Right cardiac atrium (tissue), 5 donors: ENCODE data around the gene BRD3OS. TPM values are rescaled to one million over a fixed set of nuclear protein-coding genes. Genes with fewer than 3 reads are reported as not detected.

Source experiments
- ATAC-seq, 2 donors: fragments of 200-7000 bp; cut with Tn5 transposase; one replicate each; pipeline versions ENCODE4 v1.8.0 to v1.9.1; 2020; ENCODE audit warnings: moderate library complexity in 2 of 2, mild to moderate bottlenecking in 1 of 2
- DNase-seq, 3 donors: peaks; one replicate each; pipeline ENCODE4 v3.0.0-alpha.2; 2020
- H3K27ac ChIP-seq: one replicate; pipeline ENCODE4 v1.5.1; 2013; ENCODE audit warnings: mild to moderate bottlenecking, low read length, control low read depth, moderate library complexity
- H3K27me3 ChIP-seq: one replicate; pipeline ENCODE4 v1.6.1; 2013; ENCODE audit not compliant: control insufficient read depth, insufficient read depth
- H3K4me1 ChIP-seq: one replicate; pipeline ENCODE4 v1.6.1; 2013; ENCODE audit warnings: low read length; ENCODE audit not compliant: control insufficient read depth, insufficient read depth
- H3K4me3 ChIP-seq: one replicate; pipeline ENCODE4 v1.5.1; 2013; ENCODE audit warnings: low read length, control low read depth
- H3K9me3 ChIP-seq: one replicate; pipeline ENCODE4 v1.6.1; 2013; ENCODE audit warnings: low read length; ENCODE audit not compliant: control insufficient read depth
- WGBS: extraction: QIAGEN DNeasy Blood & Tissue Kit; methylation state at CpG from one replicate; pipeline ENCODE4 v1.1.7; 2013; 5-methylcytosine and 5-hydroxymethylcytosine counted together
- intact Hi-C, 4 donors: fragments of 100-400 bp; cut with DNase I; formaldehyde crosslinking; loops; one replicate each; pipeline versions ENCODE4 v1.11.0 to v1.14.0; 2022 to 2023
- long read RNA-seq, 4 donors: library from polyadenylated mRNA; unstranded; transcript quantifications; one replicate each; pipeline ENCODE4 v2.0.0, GENCODE V29; 2020 to 2021
- polyA plus RNA-seq: library from polyadenylated mRNA; stranded (reverse); fragments of 200-250 nt; gene quantifications from one replicate; pipeline ENCODE4 v1.2.3, GENCODE V29; 2013
- total RNA-seq, 4 donors: library from RNA; stranded (reverse); fragmentation: NEBNext Ultra II Directional; extraction: Animal tissue kit (Norgen Biotek cat#: 25700); gene quantifications; one replicate each; pipeline ENCODE4 v1.2.1, GENCODE V29; 2021
- donor health status: healthy with polysubstance abuse.
- donor health status: DM: no; HTN: yes; CAD: no.
- donor health status: DM: no; HTN: no; CAD: no.
- donor health status: DM: no; HTN: yes; CAD: no; lungs with severe emphysema.
- donor health status: DM: yes; HTN: yes; CAD: no.

The BRD3OS gene
- total RNA-seq (10 to 100 TPM in 3 of 4 donors, 1 to 10 TPM in 1; 9.2 to 12.1 (median 11.2) TPM), polyA plus RNA-seq (4.7 TPM)
- long read RNA-seq, donor 1, full-length matches to known transcripts = 24 of 43 reads
- long read RNA-seq, donor 1, partial matches to known transcripts = 1 of 43 reads
- long read RNA-seq, donor 1, other reads (novel, unspliced or antisense) = 18 of 43 reads
- long read RNA-seq, donor 2, full-length matches to known transcripts = 8 of 15 reads
- long read RNA-seq, donor 2, partial matches to known transcripts = 0 of 15 reads
- long read RNA-seq, donor 2, other reads (novel, unspliced or antisense) = 7 of 15 reads
- long read RNA-seq, donor 3, full-length matches to known transcripts = 70 of 117 reads
- long read RNA-seq, donor 3, partial matches to known transcripts = 13 of 117 reads
- long read RNA-seq, donor 3, other reads (novel, unspliced or antisense) = 34 of 117 reads
- long read RNA-seq, donor 4, full-length matches to known transcripts = 13 of 22 reads
- long read RNA-seq, donor 4, partial matches to known transcripts = 2 of 22 reads
- long read RNA-seq, donor 4, other reads (novel, unspliced or antisense) = 7 of 22 reads

GRCh38 chr9:134024828-134025605 is at the start of gene BRD3OS:
BRD3OS (plus strand) TSS chr9:134025481; CDS start chr9:134026748, 1,267 bp downstream.
- Histone ChIP-seq H3K27ac (no peak within 1 kb of the TSS), H3K27me3 (no peaks in the 10 kb centered on the region), H3K4me3 (peak within 1 kb of the TSS; percentile 76), H3K9me3 (no peaks in the 10 kb centered on the region), H3K4me1 (no peaks in the 10 kb centered on the region)
- ATAC-seq = peak; percentile 96 to 97
- intact Hi-C loops = no loop called here
- peak; percentile 98 to 99 (median 99) for DNase-seq
- under 1% methylated on average over 43 of the region's 43 CpGs for WGBS

- Histone ChIP-seq H3K4me1 (peaks cover 8% of the 10 kb centered on the region), H3K4me3 (no peak overlapping the region), H3K27me3 (no peaks in the 10 kb centered on the region), H3K9me3 (no peaks in the 10 kb centered on the region), H3K27ac (no peak overlapping the region)
- no peak for ATAC-seq
- intact Hi-C loops = no loop called here
- 93% methylated on average over 3 of the region's 3 CpGs for WGBS
- peak in 1 of 3 donors; percentile 4 for DNase-seq
Measured at GRCh38 chr9:133975511-133975910, 49.8 kb upstream of the BRD3OS start.

- Histone ChIP-seq H3K4me3 (no peak overlapping the region), H3K4me1 (peaks cover 8% of the 10 kb centered on the region), H3K27me3 (no peaks in the 10 kb centered on the region), H3K9me3 (no peaks in the 10 kb centered on the region), H3K27ac (no peak overlapping the region)
- ATAC-seq (no peak), DNase-seq (peak in 1 of 3 donors; percentile 11)
- intact Hi-C loops = no loop called here
- 91% methylated on average over 17 of the region's 17 CpGs for WGBS
Measured at GRCh38 chr9:133976191-133976861, 49.0 kb upstream of the BRD3OS start.

- H3K27me3 ChIP-seq = no peaks in the 10 kb centered on the region
- 92% methylated on average over 9 of the region's 9 CpGs for WGBS
- H3K27ac ChIP-seq = no peak overlapping the region
- no peak for ATAC-seq
- intact Hi-C loops = no loop called here
- peak; percentile 8 to 40 (median 36) for DNase-seq
- H3K4me1 ChIP-seq = peaks cover 8% of the 10 kb centered on the region
- no peak overlapping the region for H3K4me3 ChIP-seq
- no peaks in the 10 kb centered on the region for H3K9me3 ChIP-seq
Measured at GRCh38 chr9:133976887-133977286, 48.4 kb upstream of the BRD3OS start.

- ATAC-seq = no peak
- 92% methylated on average over 26 of the region's 26 CpGs for WGBS
- Histone ChIP-seq H3K27ac (no peak overlapping the region), H3K4me1 (peaks cover 8% of the 10 kb centered on the region), H3K9me3 (no peaks in the 10 kb centered on the region), H3K27me3 (no peaks in the 10 kb centered on the region), H3K4me3 (no peak overlapping the region)
- intact Hi-C loops = no loop called here
- peak; percentile 4 to 52 (median 38) for DNase-seq
Measured at GRCh38 chr9:133977421-133978201, 47.7 kb upstream of the BRD3OS start.

GRCh38 chr9:133978226-133978898 is 46.9 kb upstream of the BRD3OS start:
- intact Hi-C loops = no loop called here
- no peak overlapping the region for H3K27ac ChIP-seq
- H3K4me1 ChIP-seq = peaks cover 8% of the 10 kb centered on the region
- 80% methylated on average over 13 of the region's 13 CpGs for WGBS
- no peak overlapping the region for H3K4me3 ChIP-seq
- DNase-seq (peak in 2 of 3 donors; percentile 35 to 36), ATAC-seq (no peak)
- no peaks in the 10 kb centered on the region for H3K27me3 ChIP-seq
- no peaks in the 10 kb centered on the region for H3K9me3 ChIP-seq

- H3K27ac ChIP-seq = no peak overlapping the region
- no peaks in the 10 kb centered on the region for H3K27me3 ChIP-seq
Measured at GRCh38 chr9:133978899-133979272, 46.4 kb upstream of the BRD3OS start.

GRCh38 chr9:133979273-133979920 is 45.9 kb upstream of the BRD3OS start:
- H3K27ac ChIP-seq = peak overlapping the region; percentile 2
- peak; percentile 59 to 86 (median 83) for DNase-seq
- peak; percentile 77 to 79 for ATAC-seq
- H3K4me1 ChIP-seq = peaks cover 8% of the 10 kb centered on the region
- no peaks in the 10 kb centered on the region for H3K27me3 ChIP-seq
- WGBS = 20% methylated on average over 37 of the region's 37 CpGs
- no peaks in the 10 kb centered on the region for H3K9me3 ChIP-seq
- no peak overlapping the region for H3K4me3 ChIP-seq
- intact Hi-C loops = no loop called here

More at GRCh38 chr9:133978899-133979272, 46.4 kb upstream of the BRD3OS start:
- no peak overlapping the region for H3K4me3 ChIP-seq
- ATAC-seq (peak in 1 of 2 donors; percentile 7), DNase-seq (no peak)
- H3K4me1 ChIP-seq = peaks cover 8% of the 10 kb centered on the region
- no peaks in the 10 kb centered on the region for H3K9me3 ChIP-seq
- WGBS = 33% methylated on average over 16 of the region's 16 CpGs
- intact Hi-C loops = no loop called here

- intact Hi-C loops = no loop called here
- WGBS = 81% methylated on average over 22 of the region's 22 CpGs
- no peaks in the 10 kb centered on the region for H3K9me3 ChIP-seq
- ATAC-seq = peak in 1 of 2 donors; percentile 2
- no peak overlapping the region for H3K4me3 ChIP-seq
- H3K27ac ChIP-seq = no peak overlapping the region
- H3K4me1 ChIP-seq = peaks cover 8% of the 10 kb centered on the region
- H3K27me3 ChIP-seq = no peaks in the 10 kb centered on the region
- DNase-seq = peak; percentile 10 to 60 (median 59)
Measured at GRCh38 chr9:133979921-133980863, 45.1 kb upstream of the BRD3OS start.
